ENCODE data around the gene RBM47.

GRCh38 chr4:40678421-40678820 lies 48.8 kb upstream of the RBM47 start:
- no peak for TF ChIP-seq CTCF (IDR thresholded peaks at IDR 0.05)
- TF ChIP-seq POLR2A (IDR thresholded peaks at IDR 0.05) = no peak
